SK-N-SH (cell line): Measurements from ENCODE around the gene DHRS13.

Source experiments
- EZH2phosphoT487 ChIP-seq: fragments of 200-600 bp; sonication (generic); IDR thresholded peaks from 2 replicates; pipeline ENCODE4 v1.6.1; 2017; ENCODE audit warnings: low read depth, mixed run types, mild to moderate bottlenecking, antibody characterized with exemption, moderate library complexity, borderline replicate concordance
- JUND ChIP-seq: IDR thresholded peaks from 2 replicates; pipeline ENCODE4 v1.4.0; 2012
- POLR2AphosphoS5 ChIP-seq: IDR thresholded peaks from 2 replicates; pipeline ENCODE4 v1.6.1; 2012; ENCODE audit warnings: low read depth, low read length
- SIN3A ChIP-seq: IDR thresholded peaks from 2 replicates; pipeline ENCODE4 v1.6.1; 2012; ENCODE audit warnings: low read depth, mild to moderate bottlenecking, low read length, moderate library complexity, borderline replicate concordance
- TAF1 ChIP-seq: IDR thresholded peaks from 2 replicates; pipeline ENCODE4 v1.6.1; 2012; ENCODE audit warnings: low read depth, mild to moderate bottlenecking, low read length, moderate library complexity, borderline replicate concordance
- TF ChIP-seq, protein P1 (sequence below): fragments of 200-600 bp; sonication (generic); IDR thresholded peaks from 2 replicates; pipeline ENCODE4 v1.6.1; 2017; ENCODE audit warnings: antibody characterized with exemption, mild to moderate bottlenecking, moderate library complexity
- TF ChIP-seq, protein P2 (sequence below): IDR thresholded peaks from 2 replicates; pipeline ENCODE4 v1.4.0; 2012; ENCODE audit warnings: low read depth, borderline replicate concordance

DNA sequence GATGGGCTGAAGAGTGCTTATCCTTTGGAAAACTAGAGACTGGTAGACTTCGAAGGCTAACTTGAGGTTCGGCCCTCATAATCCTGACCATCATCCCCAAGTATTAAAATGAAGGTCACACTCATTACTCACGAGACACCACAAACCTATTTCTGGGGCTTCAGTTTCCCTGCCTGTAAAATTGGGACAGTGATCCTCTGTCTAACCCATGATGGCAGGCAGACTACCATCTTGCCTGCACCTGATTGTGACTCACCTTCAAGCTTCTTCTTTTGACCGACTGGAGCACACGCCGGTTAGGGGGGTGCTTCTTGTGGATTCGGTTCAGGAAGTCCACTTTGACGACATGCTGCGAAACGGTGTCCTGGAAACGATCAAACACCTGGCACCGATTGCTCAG is 14.2 kb upstream of the DHRS13 start:
- no peak for TF ChIP-seq POLR2AphosphoS5
- no peak for TF ChIP-seq TAF1
- no peak for TF ChIP-seq EZH2phosphoT487
- TF ChIP-seq, protein P1, sequence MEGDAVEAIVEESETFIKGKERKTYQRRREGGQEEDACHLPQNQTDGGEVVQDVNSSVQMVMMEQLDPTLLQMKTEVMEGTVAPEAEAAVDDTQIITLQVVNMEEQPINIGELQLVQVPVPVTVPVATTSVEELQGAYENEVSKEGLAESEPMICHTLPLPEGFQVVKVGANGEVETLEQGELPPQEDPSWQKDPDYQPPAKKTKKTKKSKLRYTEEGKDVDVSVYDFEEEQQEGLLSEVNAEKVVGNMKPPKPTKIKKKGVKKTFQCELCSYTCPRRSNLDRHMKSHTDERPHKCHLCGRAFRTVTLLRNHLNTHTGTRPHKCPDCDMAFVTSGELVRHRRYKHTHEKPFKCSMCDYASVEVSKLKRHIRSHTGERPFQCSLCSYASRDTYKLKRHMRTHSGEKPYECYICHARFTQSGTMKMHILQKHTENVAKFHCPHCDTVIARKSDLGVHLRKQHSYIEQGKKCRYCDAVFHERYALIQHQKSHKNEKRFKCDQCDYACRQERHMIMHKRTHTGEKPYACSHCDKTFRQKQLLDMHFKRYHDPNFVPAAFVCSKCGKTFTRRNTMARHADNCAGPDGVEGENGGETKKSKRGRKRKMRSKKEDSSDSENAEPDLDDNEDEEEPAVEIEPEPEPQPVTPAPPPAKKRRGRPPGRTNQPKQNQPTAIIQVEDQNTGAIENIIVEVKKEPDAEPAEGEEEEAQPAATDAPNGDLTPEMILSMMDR: no peak
- TF ChIP-seq, protein P2, sequence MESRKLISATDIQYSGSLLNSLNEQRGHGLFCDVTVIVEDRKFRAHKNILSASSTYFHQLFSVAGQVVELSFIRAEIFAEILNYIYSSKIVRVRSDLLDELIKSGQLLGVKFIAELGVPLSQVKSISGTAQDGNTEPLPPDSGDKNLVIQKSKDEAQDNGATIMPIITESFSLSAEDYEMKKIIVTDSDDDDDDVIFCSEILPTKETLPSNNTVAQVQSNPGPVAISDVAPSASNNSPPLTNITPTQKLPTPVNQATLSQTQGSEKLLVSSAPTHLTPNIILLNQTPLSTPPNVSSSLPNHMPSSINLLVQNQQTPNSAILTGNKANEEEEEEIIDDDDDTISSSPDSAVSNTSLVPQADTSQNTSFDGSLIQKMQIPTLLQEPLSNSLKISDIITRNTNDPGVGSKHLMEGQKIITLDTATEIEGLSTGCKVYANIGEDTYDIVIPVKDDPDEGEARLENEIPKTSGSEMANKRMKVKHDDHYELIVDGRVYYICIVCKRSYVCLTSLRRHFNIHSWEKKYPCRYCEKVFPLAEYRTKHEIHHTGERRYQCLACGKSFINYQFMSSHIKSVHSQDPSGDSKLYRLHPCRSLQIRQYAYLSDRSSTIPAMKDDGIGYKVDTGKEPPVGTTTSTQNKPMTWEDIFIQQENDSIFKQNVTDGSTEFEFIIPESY: no peak
- TF ChIP-seq JUND: no peak
- no peak for TF ChIP-seq SIN3A
